ENCODE results near the gene TICRR. TPM values are rescaled to one million over a fixed set of nuclear protein-coding genes. Genes with fewer than 3 reads are reported as not detected.

Gene TICRR
- total RNA-seq, 1 donor from 2014 or later: 1.7 TPM

GRCh38 chr15:89630260-89630659, 55.0 kb downstream of the TICRR start:
- peaks cover 3% of the 10 kb centered on the region for H3K36me3 ChIP-seq (ENCODE audit: control insufficient read depth, insufficient read depth, low read length)
- TF ChIP-seq CTCF (IDR thresholded peaks at IDR 0.05; ENCODE audit: insufficient read depth, low read length, poor library complexity, severe bottlenecking): no peak
- H3K4me3 ChIP-seq (ENCODE audit: low read depth, low read length): no peak overlapping the region
- no peak for DNase-seq (ENCODE audit: low read depth)
- no peaks in the 10 kb centered on the region for H3K27me3 ChIP-seq (ENCODE audit: control insufficient read depth, insufficient read depth, low read length)

GRCh38 chr15:89630974-89631901, 56.0 kb downstream of the TICRR start:
- no peak for DNase-seq (ENCODE audit: low read depth)
- Histone ChIP-seq H3K27me3 (ENCODE audit: control insufficient read depth, insufficient read depth, low read length) (no peaks in the 10 kb centered on the region), H3K36me3 (ENCODE audit: control insufficient read depth, insufficient read depth, low read length) (peaks cover 3% of the 10 kb centered on the region), H3K4me3 (ENCODE audit: low read depth, low read length) (no peak overlapping the region)
- no peak for TF ChIP-seq CTCF (IDR thresholded peaks at IDR 0.05; ENCODE audit: insufficient read depth, low read length, poor library complexity, severe bottlenecking)

- DNase-seq (ENCODE audit: low read depth): no peak
- Histone ChIP-seq H3K27me3 (ENCODE audit: control insufficient read depth, insufficient read depth, low read length) (no peaks in the 10 kb centered on the region), H3K36me3 (ENCODE audit: control insufficient read depth, insufficient read depth, low read length) (peaks cover 3% of the 10 kb centered on the region), H3K4me3 (ENCODE audit: low read depth, low read length) (no peak overlapping the region)
- no peak for TF ChIP-seq CTCF (IDR thresholded peaks at IDR 0.05; ENCODE audit: insufficient read depth, low read length, poor library complexity, severe bottlenecking)
These were observed 56.6 kb downstream of the TICRR start for GRCh38 chr15:89631902-89632264.

GRCh38 chr15:89632563-89633430, 57.5 kb downstream of the TICRR start:
- peaks cover 3% of the 10 kb centered on the region for H3K36me3 ChIP-seq (ENCODE audit: control insufficient read depth, insufficient read depth, low read length)
- no peak for DNase-seq (ENCODE audit: low read depth)
- no peak overlapping the region for H3K4me3 ChIP-seq (ENCODE audit: low read depth, low read length)
- H3K27me3 ChIP-seq (ENCODE audit: control insufficient read depth, insufficient read depth, low read length): no peaks in the 10 kb centered on the region
- TF ChIP-seq CTCF (IDR thresholded peaks at IDR 0.05; ENCODE audit: insufficient read depth, low read length, poor library complexity, severe bottlenecking): no peak

- H3K4me3 ChIP-seq (ENCODE audit: low read depth, low read length): no peak overlapping the region
- TF ChIP-seq CTCF (IDR thresholded peaks at IDR 0.05; ENCODE audit: insufficient read depth, low read length, poor library complexity, severe bottlenecking): no peak
- H3K36me3 ChIP-seq (ENCODE audit: control insufficient read depth, insufficient read depth, low read length): peaks cover 2% of the 10 kb centered on the region
These were observed 58.3 kb downstream of the TICRR start for GRCh38 chr15:89633585-89633984.

More at GRCh38 chr15:89633585-89633984, 58.3 kb downstream of the TICRR start:
- no peak for DNase-seq (ENCODE audit: low read depth)
- H3K27me3 ChIP-seq (ENCODE audit: control insufficient read depth, insufficient read depth, low read length): no peaks in the 10 kb centered on the region
